ENCODE measurements around the gene WNK2.

Gene WNK2

DNA sequence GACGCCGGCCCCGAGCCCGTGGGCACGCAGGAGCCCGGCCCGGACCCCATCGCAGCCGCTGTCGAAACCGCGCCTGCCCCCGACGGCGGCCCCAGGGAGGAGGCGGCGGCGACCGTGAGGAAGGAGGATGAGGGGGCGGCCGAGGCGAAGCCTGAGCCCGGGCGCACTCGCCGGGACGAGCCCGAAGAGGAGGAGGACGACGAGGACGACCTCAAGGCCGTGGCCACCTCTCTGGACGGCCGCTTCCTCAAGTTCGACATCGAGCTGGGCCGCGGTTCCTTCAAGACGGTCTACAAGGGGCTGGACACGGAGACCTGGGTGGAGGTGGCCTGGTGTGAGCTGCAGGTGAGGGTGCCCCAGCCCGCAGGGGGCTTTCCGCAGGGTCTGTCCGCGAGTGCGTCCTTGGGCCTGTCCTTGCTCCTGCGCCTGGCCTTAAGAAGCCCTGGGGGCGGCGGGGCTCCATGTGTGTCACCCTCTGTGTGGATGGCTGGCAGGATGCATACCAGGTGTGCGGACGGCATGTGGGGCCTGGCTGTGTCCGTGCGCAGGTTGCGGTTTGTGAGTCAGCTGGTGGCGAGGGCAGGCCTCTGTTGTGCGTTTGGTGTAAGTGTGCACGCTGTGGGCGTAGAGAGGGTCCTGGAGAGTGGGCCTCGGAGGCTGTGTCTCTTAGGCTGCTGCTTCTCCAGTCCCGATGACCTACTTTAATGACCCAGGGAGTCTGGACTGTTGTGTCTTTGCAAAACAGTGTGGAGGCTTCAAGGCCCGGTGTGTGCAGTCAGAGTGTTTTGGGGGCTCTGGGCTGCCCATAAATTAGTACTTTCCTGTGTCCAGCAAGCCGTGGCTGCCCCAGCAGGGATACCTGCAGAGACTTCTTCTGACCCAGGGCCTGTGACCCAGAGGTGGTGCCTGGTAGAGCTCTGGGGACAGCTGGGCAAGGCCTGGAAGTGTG, 1.6 kb downstream of the WNK2 start:
- no peak for DNase-seq (ENCODE audit: low read depth in 2 of 2)

- DNase-seq (ENCODE audit: low read depth in 2 of 2) = no peak
These were observed 2.4 kb downstream of the WNK2 start for GRCh38 chr9:93186215-93186945.

DNA sequence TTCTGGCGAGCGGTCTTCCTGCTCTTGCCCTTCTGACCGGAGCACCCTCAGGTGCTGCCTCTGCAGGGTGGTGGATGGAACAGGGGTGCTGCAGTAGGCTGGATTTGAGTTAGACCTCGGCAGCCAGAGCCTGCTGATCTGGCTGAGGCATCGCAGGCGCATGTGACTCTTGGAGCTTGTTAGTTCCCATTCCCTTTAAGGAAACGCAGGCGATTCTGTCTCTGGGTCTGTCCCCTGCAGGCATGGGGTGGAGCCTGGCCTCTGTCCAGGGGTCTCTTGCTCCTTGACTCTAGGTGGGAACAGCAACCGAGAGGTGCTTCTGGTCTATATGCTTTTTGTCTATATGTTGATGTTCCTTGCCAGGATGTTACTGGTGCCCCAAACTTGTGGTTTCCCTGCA, 3.1 kb downstream of the WNK2 start:
- no peak for DNase-seq (ENCODE audit: low read depth in 2 of 2)

GRCh38 chr9:93187574-93187973, 3.6 kb downstream of the WNK2 start:
- no peak for DNase-seq (ENCODE audit: low read depth in 2 of 2)

GRCh38 chr9:93188426-93189368, 4.8 kb downstream of the WNK2 start:
- no peak for DNase-seq (ENCODE audit: low read depth in 2 of 2)

DNA sequence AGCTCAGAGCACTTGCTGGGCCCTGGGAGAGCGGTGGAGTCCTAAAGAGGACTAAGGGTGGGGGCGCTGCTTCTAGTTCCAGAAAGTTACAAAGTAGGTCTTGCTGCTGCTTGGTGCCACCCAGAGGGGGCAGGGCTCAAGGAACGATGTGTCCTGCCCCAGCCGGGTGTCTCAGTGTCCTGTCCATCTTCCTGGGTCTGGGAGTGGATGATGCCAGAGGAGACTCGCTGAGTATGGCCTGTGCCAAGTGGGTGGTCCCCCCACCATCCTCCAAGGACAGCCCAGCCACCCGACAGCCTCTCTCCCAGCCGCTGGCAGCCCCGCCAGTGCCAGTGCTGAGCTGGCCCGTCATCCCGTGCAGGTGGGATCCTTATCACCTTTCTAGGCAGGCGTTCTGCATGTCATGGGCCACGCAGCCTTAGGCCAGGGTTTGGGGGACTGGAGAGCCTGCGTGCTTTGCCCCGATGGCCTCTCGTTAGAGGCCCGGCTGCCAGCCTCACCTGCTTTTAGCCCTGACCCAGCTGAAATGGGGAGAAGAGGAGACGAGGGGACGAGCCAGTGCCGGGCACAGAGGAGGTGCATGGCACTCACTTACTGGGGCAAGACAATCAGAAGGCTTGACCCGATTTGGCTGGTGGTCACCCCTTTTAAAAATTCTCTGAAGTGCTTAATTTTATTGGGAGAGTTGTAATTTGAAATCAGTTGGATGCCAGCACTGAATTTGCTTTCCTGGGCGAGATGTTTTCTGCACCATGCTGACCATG, 5.6 kb downstream of the WNK2 start:
- DNase-seq (ENCODE audit: low read depth in 2 of 2) = no peak

GRCh38 chr9:93190133-93190525, 6.2 kb downstream of the WNK2 start:
- DNase-seq (ENCODE audit: low read depth in 2 of 2) = no peak

DNA sequence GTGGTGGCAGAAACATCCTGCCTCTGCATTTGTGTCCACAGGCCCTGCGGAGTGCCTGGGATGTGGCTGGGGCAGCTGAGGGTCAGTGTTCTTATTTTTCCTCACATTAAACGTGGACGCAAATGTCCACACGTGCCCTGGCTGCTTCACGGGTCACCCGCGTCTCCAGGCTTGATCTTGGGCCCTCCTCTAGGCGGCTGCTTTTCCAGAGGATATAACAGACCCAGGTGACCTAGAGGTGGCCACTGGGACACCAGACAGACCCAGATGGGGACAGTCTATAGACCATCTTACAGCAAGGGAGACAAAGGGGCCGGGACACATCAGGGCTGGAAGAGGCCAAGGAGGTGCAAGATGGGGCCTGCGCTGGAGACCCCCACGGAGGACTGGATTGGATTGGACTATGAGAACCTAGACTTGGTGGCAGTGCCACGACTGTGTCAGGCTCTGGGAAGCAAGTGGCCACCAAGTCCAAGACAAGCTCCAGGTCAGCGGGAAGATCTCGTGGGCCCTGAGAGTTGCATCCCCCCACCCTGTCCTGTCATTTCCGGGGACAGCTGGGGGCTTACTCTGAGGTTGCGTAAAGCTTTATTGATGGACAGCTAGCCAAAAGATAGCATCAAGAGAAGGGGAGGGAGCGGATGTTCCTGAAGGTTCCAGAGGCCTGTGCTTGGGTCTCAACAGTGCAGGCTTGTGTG, 6.9 kb downstream of the WNK2 start:
- DNase-seq (ENCODE audit: low read depth in 2 of 2) = no peak

DNA sequence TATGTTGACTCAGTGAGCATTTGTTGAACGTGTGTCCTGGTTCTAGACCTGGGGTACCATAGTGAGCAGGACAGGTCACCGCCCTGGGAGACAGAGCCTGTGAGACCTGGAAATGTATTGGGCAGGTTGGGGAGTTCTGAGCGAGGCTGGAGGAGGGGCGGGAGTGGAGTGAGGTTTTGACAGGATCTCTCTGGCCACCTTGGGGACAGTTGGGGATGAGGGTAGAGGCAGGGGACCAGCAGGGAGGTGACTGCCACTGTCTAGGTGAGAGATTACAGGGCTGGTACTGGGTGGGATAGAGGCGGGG, 7.4 kb downstream of the WNK2 start:
- DNase-seq (ENCODE audit: low read depth in 2 of 2) = no peak

DNA sequence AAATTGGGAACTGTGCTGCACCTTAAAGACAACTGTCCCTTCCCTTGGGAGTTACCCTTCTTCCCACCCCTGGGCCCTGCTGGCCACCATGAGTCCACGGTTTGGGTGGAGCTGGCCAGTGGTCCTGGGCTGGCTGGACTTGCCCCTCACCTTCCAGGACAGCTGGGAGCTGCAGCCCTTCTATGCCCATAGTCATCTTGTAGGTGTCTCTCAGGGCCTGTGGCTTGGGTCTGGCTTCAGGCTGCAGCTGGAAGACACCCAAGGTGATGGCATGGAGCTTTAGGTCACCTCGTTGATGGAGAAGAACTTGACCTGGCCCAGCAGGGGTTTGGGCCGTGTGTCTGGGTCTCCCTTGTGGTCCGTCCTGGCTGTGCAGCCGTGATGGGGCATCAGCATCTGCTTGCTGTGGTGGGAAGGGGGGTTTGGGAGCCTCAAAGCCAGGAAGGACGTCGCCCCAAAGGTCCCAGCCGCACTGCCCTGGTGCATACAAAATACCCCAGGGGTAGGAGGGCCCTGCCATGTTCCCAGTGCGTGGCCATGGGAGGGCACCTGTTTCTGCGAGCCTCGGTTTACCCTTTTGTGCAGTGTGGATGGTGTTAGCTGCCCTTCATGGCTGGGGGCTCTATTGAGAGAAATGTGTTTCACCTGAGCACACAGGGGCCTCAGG, 8.9 kb downstream of the WNK2 start:
- DNase-seq (ENCODE audit: low read depth in 2 of 2) = no peak

DNA sequence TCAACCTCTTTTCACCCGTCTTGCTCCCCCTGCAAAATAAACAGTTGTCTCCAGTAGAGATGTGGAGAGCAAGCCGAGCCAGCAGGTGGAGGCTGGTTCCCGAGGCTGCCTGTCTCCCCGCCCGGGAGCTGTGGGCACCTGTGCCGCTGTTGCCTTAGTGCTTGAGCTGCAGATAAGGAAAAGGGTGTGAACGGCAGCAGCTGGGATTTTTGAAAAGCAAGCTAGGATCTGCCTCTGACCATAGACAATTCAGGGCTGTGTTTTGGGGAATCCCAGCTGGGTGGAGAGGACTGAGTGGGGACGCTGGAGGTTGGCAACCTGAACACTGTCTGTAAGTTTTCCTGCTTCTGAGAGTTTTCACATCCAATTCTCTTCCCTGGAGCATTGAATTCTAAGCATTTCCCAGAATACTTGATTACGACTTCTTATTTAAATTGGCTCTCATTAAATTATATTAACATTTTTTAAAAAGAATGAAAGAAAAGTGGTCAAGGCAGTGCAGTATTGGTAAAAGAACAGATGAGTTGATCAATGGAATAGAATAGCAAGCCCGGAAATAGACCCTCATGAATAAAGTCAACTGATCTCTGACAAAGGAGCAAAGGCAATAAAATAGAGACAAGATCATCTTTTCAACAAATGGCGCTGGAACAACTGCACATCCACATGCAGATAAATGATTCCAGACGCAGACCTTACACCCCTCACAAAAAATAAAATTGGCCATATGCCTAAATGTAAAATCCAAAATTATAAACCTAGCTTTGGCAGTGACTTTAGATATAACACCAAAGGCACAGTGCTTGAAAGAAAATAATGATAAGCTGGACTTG, 9.7 kb downstream of the WNK2 start:
- DNase-seq (ENCODE audit: low read depth in 2 of 2) = no peak

DNA sequence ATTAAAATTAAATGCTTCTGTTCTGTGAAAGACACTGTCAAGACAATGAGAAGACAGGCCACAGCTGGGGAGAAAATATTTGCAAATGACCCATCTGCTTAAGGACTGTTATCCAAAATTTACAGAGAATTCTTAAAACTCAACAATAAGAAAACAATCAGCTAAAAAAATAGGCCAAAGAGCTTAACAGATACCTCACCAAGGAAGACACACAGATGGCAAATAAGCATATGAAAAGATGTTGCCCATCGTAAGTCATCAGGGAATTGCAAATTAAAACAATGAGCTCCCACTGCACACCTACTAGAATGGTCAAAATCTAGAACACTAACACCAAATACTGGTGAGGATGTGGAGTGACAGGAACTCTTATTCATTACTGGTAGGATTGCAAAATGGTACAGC, 10.3 kb downstream of the WNK2 start:
- no peak for DNase-seq (ENCODE audit: low read depth in 2 of 2)

DNA sequence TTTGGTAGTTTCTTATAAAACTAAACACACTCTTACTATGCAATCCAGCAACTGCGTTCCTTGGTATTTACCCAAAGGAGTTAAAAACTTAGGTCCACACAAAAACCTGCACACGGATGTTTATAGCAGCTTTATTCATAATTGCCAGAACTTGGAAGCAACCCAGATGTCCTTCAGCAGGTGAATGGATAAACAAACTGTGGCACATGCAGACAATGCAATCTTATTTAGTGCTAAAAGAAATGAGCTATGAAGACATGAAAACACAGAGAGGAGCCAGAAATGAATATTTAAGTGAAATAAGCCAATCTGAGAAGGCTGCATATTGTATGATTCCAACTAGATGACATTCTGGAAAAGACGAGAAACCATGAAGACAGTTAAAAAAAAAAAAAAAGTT, 10.7 kb downstream of the WNK2 start:
- no peak for DNase-seq (ENCODE audit: low read depth in 2 of 2)

DNA sequence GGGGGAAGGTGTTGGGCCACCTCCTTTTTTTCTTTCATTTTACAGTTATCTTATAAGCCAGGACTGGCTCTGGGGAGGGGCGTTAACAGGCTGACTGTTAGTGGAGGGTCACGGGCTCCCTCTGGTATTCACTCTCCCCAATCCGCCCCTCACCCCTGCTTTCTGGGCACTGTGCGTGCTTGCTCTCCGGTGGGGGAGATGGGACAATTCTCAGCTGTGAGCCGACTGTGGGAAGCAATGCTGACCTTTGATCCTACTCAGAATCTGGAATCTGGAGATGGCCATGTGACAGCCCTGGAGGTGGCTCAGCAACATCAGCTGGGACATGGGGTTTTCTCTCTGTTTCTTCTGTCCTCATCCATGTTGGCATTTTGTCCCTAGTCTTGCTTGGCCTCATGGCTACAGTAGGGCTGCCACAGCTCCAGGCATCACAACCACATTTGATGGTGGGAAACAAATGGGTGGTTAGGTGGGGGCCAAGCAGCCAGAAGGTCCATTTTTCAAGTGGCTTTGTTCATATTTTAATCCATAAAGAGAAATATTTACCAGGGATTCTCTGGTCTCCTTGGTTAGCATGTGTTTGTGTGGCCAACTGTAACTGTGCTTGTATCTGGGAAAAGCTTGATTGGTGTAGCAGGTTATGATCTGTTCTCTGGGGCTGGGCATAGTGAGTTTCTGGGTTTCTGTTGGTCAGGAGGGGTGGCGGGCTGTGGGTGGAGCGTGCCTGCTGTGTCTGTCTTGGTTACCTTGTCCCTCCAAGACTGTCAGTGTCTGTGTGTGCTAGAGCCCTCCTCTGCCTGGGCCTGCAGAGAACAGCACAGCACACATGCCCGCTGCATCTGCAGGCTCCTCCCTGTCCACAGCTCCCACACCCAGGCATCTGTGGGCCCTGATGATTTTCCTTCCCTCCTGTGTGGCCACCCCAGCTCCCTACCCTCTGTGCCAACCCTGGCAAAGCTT, 12.4 kb downstream of the WNK2 start:
- DNase-seq (ENCODE audit: low read depth in 2 of 2) = no peak

DNA sequence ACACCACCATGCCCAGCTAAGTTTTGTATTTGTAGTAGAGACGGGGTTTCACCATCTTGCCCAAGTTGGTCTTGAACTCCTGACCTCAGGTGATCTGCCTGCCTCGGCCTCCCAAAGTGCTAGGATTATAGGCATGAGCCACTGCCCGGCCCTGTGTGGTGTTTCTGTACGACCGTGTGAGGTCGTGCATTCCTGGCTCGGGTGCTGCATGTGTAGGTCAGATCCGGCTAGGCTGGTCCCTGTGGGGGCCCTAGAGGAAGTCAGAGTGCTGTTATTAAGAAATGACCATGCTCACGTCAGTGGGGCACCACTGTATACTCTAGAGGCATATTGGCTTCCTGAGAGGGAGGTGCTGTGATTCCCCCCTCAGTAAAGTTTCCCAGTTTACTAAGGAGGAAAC, 13.7 kb downstream of the WNK2 start:
- no peak for DNase-seq (ENCODE audit: low read depth in 2 of 2)

- DNase-seq (ENCODE audit: low read depth in 2 of 2) = no peak
These were observed 14.3 kb downstream of the WNK2 start for GRCh38 chr9:93198117-93198837.

GRCh38 chr9:93198838-93199625, 15.1 kb downstream of the WNK2 start:
- DNase-seq (ENCODE audit: low read depth in 2 of 2) = no peak

Data from activated CD4-positive, alpha-beta T cell treated with anti-CD3 and anti-CD28 coated beads for 24 hours (primary cell).